OCI-LY3 (cell line): ENCODE data around the gene MID2.

ENCODE experiments used
- H2AFZ ChIP-seq: fragments of 200-600, 300-600 bp; shearing (Covaris generic); 2 replicates; pipeline ENCODE4 v1.6.0; 2014; ENCODE audit warnings: antibody characterized with exemption, low read depth, low read length
- H3K27ac ChIP-seq: fragments of 200-600, 300-600 bp; sonication (generic); 2 replicates; pipeline ENCODE4 v1.5.1; 2014; ENCODE audit warnings: mild to moderate bottlenecking, low read length, moderate library complexity, mixed read lengths
- H3K27me3 ChIP-seq: fragments of 200-600, 300-600 bp; sonication (generic); 2 replicates; pipeline ENCODE4 v1.6.1; 2014; ENCODE audit warnings: low read depth, low read length, mixed read lengths
- H3K36me3 ChIP-seq: fragments of 200-600, 300-600 bp; sonication (generic); replicated peaks from 2 replicates; pipeline ENCODE3; 2014; ENCODE audit warnings: low read depth, low read length, mixed read lengths
- H3K4me1 ChIP-seq: fragments of 300-600, 200-600 bp; sonication (generic); 2 replicates; pipeline ENCODE4 v1.6.1; 2014; ENCODE audit warnings: low read length, mixed read lengths
- H3K4me2 ChIP-seq: fragments of 200-600, 300-600 bp; sonication (generic); 2 replicates; pipeline ENCODE4 v1.6.1; 2014; ENCODE audit warnings: low read length, mixed read lengths
- H3K4me3 ChIP-seq: fragments of 300-600, 200-600 bp; sonication (generic); 2 replicates; pipeline ENCODE4 v1.5.1; 2014; ENCODE audit warnings: antibody characterized with exemption, mild to moderate bottlenecking, low read length, moderate library complexity
- H3K79me2 ChIP-seq: fragments of 300-600, 200-600 bp; shearing (Covaris generic); 2 replicates; pipeline ENCODE4 v1.6.1; 2014; ENCODE audit warnings: mild to moderate bottlenecking, low read length, mixed read lengths
- H3K9ac ChIP-seq: fragments of 300-600, 200-600 bp; shearing (Covaris generic); 2 replicates; pipeline ENCODE4 v1.6.0; 2014; ENCODE audit warnings: mild to moderate bottlenecking, low read length, moderate library complexity
- H3K9me3 ChIP-seq: fragments of 200-600, 300-600 bp; shearing (Covaris generic); 2 replicates; pipeline ENCODE4 v1.6.1; 2014; ENCODE audit warnings: low read length, mixed read lengths; ENCODE audit not compliant: insufficient read depth
- H4K20me1 ChIP-seq: fragments of 200-600, 300-600 bp; sonication (generic); 2 replicates; pipeline ENCODE4 v1.6.1; 2016; ENCODE audit warnings: low read length, mixed read lengths; ENCODE audit not compliant: insufficient read depth
- EZH2phosphoT487 ChIP-seq: fragments of 200-600 bp; shearing (Covaris generic); IDR thresholded peaks from 2 replicates; pipeline ENCODE4 v1.6.1; 2018; ENCODE audit warnings: antibody characterized with exemption, mixed run types, low read depth
- TF ChIP-seq, protein P1 (sequence below): fragments of 200-600, 300-600 bp; sonication (generic); IDR thresholded peaks from 2 replicates; pipeline ENCODE4 v1.5.1; 2014; ENCODE audit warnings: antibody characterized with exemption, low read length, low read depth

Gene MID2

DNA sequence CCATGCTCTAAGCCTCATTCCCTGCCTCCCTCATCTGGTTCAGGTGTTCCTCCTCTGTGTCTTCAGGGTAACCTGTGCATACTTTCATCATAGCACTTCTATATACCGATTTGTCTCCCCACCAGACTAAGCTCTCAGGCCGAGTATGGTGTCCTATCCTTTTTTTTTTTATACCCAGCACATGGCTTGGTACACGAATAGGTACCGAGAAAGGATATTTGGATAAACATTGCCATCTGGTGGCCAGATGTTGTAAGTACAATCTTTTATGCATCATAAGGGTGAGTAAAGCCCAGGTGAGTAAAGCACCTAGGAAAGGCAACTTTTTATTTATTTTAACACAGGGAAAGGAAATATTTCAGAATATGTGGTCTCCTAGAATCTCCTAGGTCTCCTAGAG, 68.4 kb downstream of the MID2 start:
- no peaks in the 10 kb centered on the region for H3K4me1 ChIP-seq
- H3K4me2 ChIP-seq = no peak overlapping the region
- H3K36me3 ChIP-seq = no peaks in the 10 kb centered on the region
- H3K4me3 ChIP-seq = no peak overlapping the region
- no peaks in the 10 kb centered on the region for H3K27me3 ChIP-seq
- no peak overlapping the region for H3K9ac ChIP-seq
- H4K20me1 ChIP-seq = no peaks in the 10 kb centered on the region
- no peak overlapping the region for H2AFZ ChIP-seq
- H3K9me3 ChIP-seq = no peaks in the 10 kb centered on the region
- H3K27ac ChIP-seq = no peak overlapping the region
- no peak for TF ChIP-seq EZH2phosphoT487
- TF ChIP-seq, protein P1, sequence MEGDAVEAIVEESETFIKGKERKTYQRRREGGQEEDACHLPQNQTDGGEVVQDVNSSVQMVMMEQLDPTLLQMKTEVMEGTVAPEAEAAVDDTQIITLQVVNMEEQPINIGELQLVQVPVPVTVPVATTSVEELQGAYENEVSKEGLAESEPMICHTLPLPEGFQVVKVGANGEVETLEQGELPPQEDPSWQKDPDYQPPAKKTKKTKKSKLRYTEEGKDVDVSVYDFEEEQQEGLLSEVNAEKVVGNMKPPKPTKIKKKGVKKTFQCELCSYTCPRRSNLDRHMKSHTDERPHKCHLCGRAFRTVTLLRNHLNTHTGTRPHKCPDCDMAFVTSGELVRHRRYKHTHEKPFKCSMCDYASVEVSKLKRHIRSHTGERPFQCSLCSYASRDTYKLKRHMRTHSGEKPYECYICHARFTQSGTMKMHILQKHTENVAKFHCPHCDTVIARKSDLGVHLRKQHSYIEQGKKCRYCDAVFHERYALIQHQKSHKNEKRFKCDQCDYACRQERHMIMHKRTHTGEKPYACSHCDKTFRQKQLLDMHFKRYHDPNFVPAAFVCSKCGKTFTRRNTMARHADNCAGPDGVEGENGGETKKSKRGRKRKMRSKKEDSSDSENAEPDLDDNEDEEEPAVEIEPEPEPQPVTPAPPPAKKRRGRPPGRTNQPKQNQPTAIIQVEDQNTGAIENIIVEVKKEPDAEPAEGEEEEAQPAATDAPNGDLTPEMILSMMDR = peak; percentile 67
- no peaks in the 10 kb centered on the region for H3K79me2 ChIP-seq

DNA sequence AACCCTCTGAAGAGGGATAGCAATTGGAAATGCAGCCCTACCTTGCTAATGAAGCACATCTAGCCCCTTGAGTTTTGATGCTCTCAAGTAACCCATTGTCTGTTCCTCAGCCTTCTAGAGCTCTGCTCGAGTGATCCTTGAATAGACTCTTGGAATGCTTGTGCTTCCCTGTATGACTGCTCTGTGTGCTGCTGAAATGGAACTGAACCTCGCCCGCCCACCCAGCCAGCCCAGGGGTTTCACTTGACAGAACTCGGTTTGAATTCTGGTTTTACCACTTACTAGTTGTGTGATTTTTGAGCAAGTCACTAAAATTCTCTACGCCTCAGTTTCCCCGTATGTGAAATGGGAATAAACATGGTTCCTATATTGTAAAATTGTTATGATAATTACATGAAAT, 77.1 kb downstream of the MID2 start:
- H3K79me2 ChIP-seq = no peaks in the 10 kb centered on the region
- H3K36me3 ChIP-seq = no peaks in the 10 kb centered on the region
- H3K9me3 ChIP-seq = no peaks in the 10 kb centered on the region
- H4K20me1 ChIP-seq = no peaks in the 10 kb centered on the region
- H3K27me3 ChIP-seq = no peaks in the 10 kb centered on the region
- no peak overlapping the region for H3K27ac ChIP-seq
- H3K4me1 ChIP-seq = no peaks in the 10 kb centered on the region
- no peak overlapping the region for H3K9ac ChIP-seq
- no peak for TF ChIP-seq EZH2phosphoT487
- TF ChIP-seq, protein P1 = no peak
- no peak overlapping the region for H3K4me2 ChIP-seq
- no peak overlapping the region for H2AFZ ChIP-seq
- no peak overlapping the region for H3K4me3 ChIP-seq

DNA sequence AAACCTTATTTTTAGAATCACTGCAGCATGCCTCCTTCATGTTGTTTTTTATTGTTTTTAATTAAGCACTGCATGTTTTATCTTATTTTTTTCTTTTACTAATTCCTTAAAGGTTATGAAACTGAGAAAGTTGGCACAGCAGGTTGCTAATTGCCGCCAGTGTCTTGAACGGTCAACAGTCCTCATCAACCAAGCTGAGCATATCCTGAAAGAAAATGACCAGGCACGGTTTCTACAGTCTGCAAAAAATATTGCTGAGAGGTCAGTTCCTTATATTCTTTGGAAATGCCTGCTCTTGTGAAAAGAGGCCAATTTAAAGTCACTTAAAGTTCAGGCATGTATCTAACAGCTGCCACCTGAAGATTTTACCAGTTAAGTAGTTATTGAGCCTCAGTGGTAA, 79.7 kb downstream of the MID2 start:
- no peaks in the 10 kb centered on the region for H3K36me3 ChIP-seq
- H3K4me2 ChIP-seq = no peak overlapping the region
- H3K79me2 ChIP-seq = no peaks in the 10 kb centered on the region
- H3K9me3 ChIP-seq = no peaks in the 10 kb centered on the region
- peaks cover 4% of the 10 kb centered on the region for H3K27me3 ChIP-seq
- no peaks in the 10 kb centered on the region for H4K20me1 ChIP-seq
- H3K9ac ChIP-seq = no peak overlapping the region
- no peaks in the 10 kb centered on the region for H3K4me1 ChIP-seq
- no peak overlapping the region for H3K4me3 ChIP-seq
- TF ChIP-seq EZH2phosphoT487 = no peak
- TF ChIP-seq, protein P1 = no peak
- H2AFZ ChIP-seq = no peak overlapping the region
- no peak overlapping the region for H3K27ac ChIP-seq

DNA sequence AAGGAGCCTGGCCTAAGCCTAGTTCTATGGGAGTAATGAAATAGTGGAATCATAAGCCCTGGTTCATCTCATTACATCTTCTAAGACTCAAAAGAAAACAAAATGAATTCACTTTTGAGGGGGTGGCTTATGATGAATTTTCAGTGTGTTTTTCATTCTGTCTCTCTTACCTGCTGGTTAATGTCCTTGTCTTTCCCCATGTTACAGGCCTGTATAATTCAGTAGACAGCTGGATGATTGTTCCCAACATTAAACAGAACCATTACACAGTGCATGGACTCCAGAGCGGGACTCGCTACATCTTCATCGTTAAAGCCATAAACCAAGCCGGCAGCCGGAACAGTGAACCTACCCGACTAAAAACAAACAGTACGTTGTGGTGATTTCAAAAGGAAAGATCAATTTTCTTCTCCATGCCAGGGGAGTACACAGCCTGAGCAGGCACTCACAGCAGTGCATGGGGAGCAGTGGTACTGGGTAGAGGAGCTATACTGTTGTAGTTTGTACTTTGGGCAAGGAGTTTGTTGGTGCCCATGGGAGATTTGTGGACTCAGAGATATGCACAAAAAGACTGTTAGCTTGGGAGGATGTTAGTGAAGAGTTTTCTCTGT, 98.6 kb downstream of the MID2 start:
- Histone ChIP-seq H3K4me2 (no peak overlapping the region), H3K27me3 (no peaks in the 10 kb centered on the region), H3K9me3 (no peaks in the 10 kb centered on the region), H2AFZ (no peak overlapping the region), H3K4me3 (no peak overlapping the region), H3K79me2 (no peaks in the 10 kb centered on the region), H3K36me3 (no peaks in the 10 kb centered on the region), H4K20me1 (no peaks in the 10 kb centered on the region), H3K4me1 (no peaks in the 10 kb centered on the region), H3K27ac (no peak overlapping the region), H3K9ac (no peak overlapping the region)
- TF ChIP-seq EZH2phosphoT487 = no peak
- TF ChIP-seq, protein P1 = no peak
